ELR (cell line): Measurements from ENCODE around the gene IMPG2.

Experiments
- DNase-seq: peaks from one replicate; pipeline ENCODE4 v3.0.0-alpha.2; 2015; ENCODE audit warnings: low read depth

IMPG2 gene

GRCh38 chr3:101184111-101184510 lies 136.3 kb downstream of the IMPG2 start:
- no peak for DNase-seq

GRCh38 chr3:101183151-101183550 lies 137.2 kb downstream of the IMPG2 start:
- no peak for DNase-seq

- peak; percentile 69 for DNase-seq
Measured at GRCh38 chr3:101182734-101183133, 137.6 kb downstream of the IMPG2 start.

GRCh38 chr3:101181801-101182200 lies 138.6 kb downstream of the IMPG2 start:
- DNase-seq, result no peak

GRCh38 chr3:101179637-101180036 lies 140.7 kb downstream of the IMPG2 start:
- DNase-seq, result peak; percentile 70

- DNase-seq, result no peak
Measured at GRCh38 chr3:101177577-101177976, 142.8 kb downstream of the IMPG2 start.
